ENCODE results near the gene TYK2. TPM values are rescaled to one million over a fixed set of nuclear protein-coding genes. Genes with fewer than 3 reads are reported as not detected.

Gene TYK2
- total and polyA plus RNA-seq, 2 of the 4 experiments (the other 2 are of a cell fraction): 40.9 to 97.9 TPM

- Histone ChIP-seq H2AK9ac (replicated peaks; ENCODE audit: low read depth, low read length, poor library complexity) (no peak overlapping the region), H4K91ac (ENCODE audit: insufficient read depth, low read depth, low read length) (no peak overlapping the region), H2BK5ac (ENCODE audit: low read depth, low read length, poor library complexity, severe bottlenecking) (no peak overlapping the region), H3K27me3 (ENCODE audit: control insufficient read depth, insufficient read depth, low read length) (peaks cover 40% of the 10 kb centered on the region), H3K9ac (ENCODE audit: low read depth, low read length) (no peak overlapping the region), H4K5ac (ENCODE audit: low read depth, low read length) (no peak overlapping the region), H3K23ac (ENCODE audit: low read depth, low read length) (no peak overlapping the region; the same call in 1 of the 2 replicates), H3K4me1 (ENCODE audit: control insufficient read depth, insufficient read depth, low read length) (peaks cover 12% of the 10 kb centered on the region), H2BK20ac (ENCODE audit: low read depth, low read length) (peak overlapping the region; percentile 24; the same call in 1 of the 2 replicates), H3K56ac (ENCODE audit: extremely low read depth, insufficient read depth, low read length) (no peak overlapping the region), H2AK5ac (ENCODE audit: low read depth, low read length) (peak overlapping the region; percentile 61; the same call in 1 of the 2 replicates), H2BK15ac (ENCODE audit: low read depth, low read length) (no peak overlapping the region), H3K9me1 (ENCODE audit: insufficient read depth, low read length) (no peaks in the 10 kb centered on the region), H2BK120ac (ENCODE audit: low read depth, low read length) (no peak overlapping the region), H3K36me3 (ENCODE audit: control insufficient read depth, insufficient read depth, low read length) (no peaks in the 10 kb centered on the region), H2AFZ (replicated peaks; ENCODE audit: low read length, poor library complexity) (peak overlapping the region; percentile 87), H3K14ac (replicated peaks; ENCODE audit: low read depth, low read length) (no peak overlapping the region), H3K4ac (ENCODE audit: low read depth, low read length) (no peak overlapping the region), H3K79me1 (ENCODE audit: low read depth in 1 of 2, low read length in 2 of 2) (no peaks in the 10 kb centered on the region; a peak in 1 of 4 replicates), H4K8ac (ENCODE audit: low read depth in 2 of 2, low read length in 2 of 2) (no peak overlapping the region), H3K4me2 (ENCODE audit: low read depth, low read length) (no peak overlapping the region), H3K18ac (ENCODE audit: low read depth, low read length) (no peak overlapping the region), H3K4me3 (ENCODE audit: insufficient read depth, low read depth, low read length) (no peak overlapping the region), H4K20me1 (ENCODE audit: insufficient read depth, low read length) (peaks cover 31% of the 10 kb centered on the region), H3K27ac (ENCODE audit: insufficient read depth, low read length) (no peak overlapping the region), H3K9me3 (ENCODE audit: control insufficient read depth, insufficient read depth, low read length) (no peaks in the 10 kb centered on the region)
- 0% methylated on average over 1 of the region's 30 CpGs; no CpG with 5 or more reads in 1 of the 2 experiments for WGBS, 2 experiments (ENCODE audit: extremely low coverage in 2 of 2, insufficient read length in 1 of 2)
- in situ Hi-C loops (cut with MboI; ENCODE audit: low sequenced_read_pairs): no loop called here
- CTCF ChIA-PET: interaction anchor here (0.5 to 3.5 kb wide), 9 partner anchors 11 to 144 kb away, joined by 3 to 37 read pairs (median 4); partner anchors contain the start of genes CDC37 and TYK2
- intact Hi-C loops (cut with micrococcal nuclease): no loop called here
- TF ChIP-seq RAD21 (IDR thresholded peaks at IDR 0.05; ENCODE audit: low read length): no peak
- POLR2A ChIA-PET (ENCODE audit: unreplicated experiment): interaction anchor here (0.5 kb wide), 1 partner anchor 75 kb away, joined by 3 read pairs; no protein-coding TSS in a partner anchor
- dilution Hi-C loops (cut with HindIII; ENCODE audit: low sequenced_read_pairs, unreplicated experiment): no loop called here
- no peak for ATAC-seq (ENCODE audit: low read depth)
- no peak for DNase-seq
- BruUV-seq (replicated peaks): no TSS peak
Observed at GRCh38 chr19:10417541-10418234, 37.3 kb upstream of the TYK2 start.

All from IMR-90 (cell line).